Hematopoietic multipotent progenitor cell (in vitro differentiated cells): ENCODE measurements around the gene TUBB4B. TPM values are rescaled to one million over a fixed set of nuclear protein-coding genes. Genes with fewer than 3 reads are reported as not detected.

Source experiments
- DNase-seq, 3 donors: peaks; one replicate each; pipeline ENCODE4 v3.0.0-alpha.2; 2011 to 2015; ENCODE audit warnings: low read depth in 2 of 3, low spot score in 2 of 3
- total RNA-seq: library from RNA; depleted of rRNA; stranded (reverse); fragments of >200 nt; gene quantifications from one replicate; pipeline ENCODE4 v1.2.3, GENCODE V29; 2012

TUBB4B gene
- total RNA-seq, 1 donor = 141 TPM

- DNase-seq = no peak
Observed at GRCh38 chr9:137211532-137211931, 29.6 kb upstream of the TUBB4B start.

GRCh38 chr9:137212520-137212919, 28.6 kb upstream of the TUBB4B start:
- no peak for DNase-seq

GRCh38 chr9:137213160-137214060, 27.7 kb upstream of the TUBB4B start:
- no peak for DNase-seq

GRCh38 chr9:137214620-137215019, 26.5 kb upstream of the TUBB4B start:
- no peak for DNase-seq

- no peak for DNase-seq
Observed at GRCh38 chr9:137215196-137215986, 25.7 kb upstream of the TUBB4B start.

GRCh38 chr9:137216188-137216965, 24.7 kb upstream of the TUBB4B start:
- no peak for DNase-seq

- DNase-seq = no peak
Observed at GRCh38 chr9:137217276-137218211, 23.5 kb upstream of the TUBB4B start.

- no peak for DNase-seq
Observed at GRCh38 chr9:137218212-137218753, 22.8 kb upstream of the TUBB4B start.

- DNase-seq = no peak
Observed at GRCh38 chr9:137218754-137219271, 22.3 kb upstream of the TUBB4B start.

- DNase-seq = no peak
Observed at GRCh38 chr9:137219757-137220316, 21.2 kb upstream of the TUBB4B start.

- no peak for DNase-seq
Observed at GRCh38 chr9:137220317-137221094, 20.6 kb upstream of the TUBB4B start.

- DNase-seq = no peak
Observed at GRCh38 chr9:137221095-137221505, 20.0 kb upstream of the TUBB4B start.

- no peak for DNase-seq
Observed at GRCh38 chr9:137221506-137222111, 19.5 kb upstream of the TUBB4B start.

- no peak for DNase-seq
Observed at GRCh38 chr9:137222190-137223077, 18.7 kb upstream of the TUBB4B start, which contains the start of gene RNF208. RNF208 (minus strand) TSS chr9:137222240; CDS start chr9:137221212, 1,028 bp downstream.

GRCh38 chr9:137223078-137223970, 17.8 kb upstream of the TUBB4B start:
- peak; percentile 92 to 99 (median 99) for DNase-seq
